ENCODE data around the gene ATN1.

The ATN1 gene

GRCh38 chr12:6981152-6982052, 53.6 kb downstream of the ATN1 start:
- no peaks in the 10 kb centered on the region for H3K4me1 ChIP-seq (ENCODE audit: control insufficient read depth, insufficient read depth, low read length)
- peaks cover 51% of the 10 kb centered on the region for H3K36me3 ChIP-seq (ENCODE audit: control insufficient read depth, insufficient read depth, low read length)
- H3K9ac ChIP-seq (ENCODE audit: low read length) = no peak overlapping the region
- H3K27me3 ChIP-seq (ENCODE audit: control insufficient read depth, insufficient read depth, low read length) = no peaks in the 10 kb centered on the region
- no peak overlapping the region for H3K27ac ChIP-seq (ENCODE audit: low read depth, low read length)
- no peak overlapping the region for H3K4me3 ChIP-seq (ENCODE audit: low read length)

GRCh38 chr12:6982532-6982931, 54.8 kb downstream of the ATN1 start:
- no peak overlapping the region for H3K27ac ChIP-seq (ENCODE audit: low read depth, low read length)
- H3K4me1 ChIP-seq (ENCODE audit: control insufficient read depth, insufficient read depth, low read length) = peaks cover 3% of the 10 kb centered on the region
- H3K9ac ChIP-seq (ENCODE audit: low read length) = no peak overlapping the region
- no peaks in the 10 kb centered on the region for H3K27me3 ChIP-seq (ENCODE audit: control insufficient read depth, insufficient read depth, low read length)
- peaks cover 42% of the 10 kb centered on the region for H3K36me3 ChIP-seq (ENCODE audit: control insufficient read depth, insufficient read depth, low read length)
- no peak overlapping the region for H3K4me3 ChIP-seq (ENCODE audit: low read length)

GRCh38 chr12:6987956-6988553, 60.3 kb downstream of the ATN1 start:
- no peaks in the 10 kb centered on the region for H3K36me3 ChIP-seq (ENCODE audit: control insufficient read depth, insufficient read depth, low read length)
- no peak overlapping the region for H3K9ac ChIP-seq (ENCODE audit: low read length)
- H3K27ac ChIP-seq (ENCODE audit: low read depth, low read length) = peak overlapping the region; percentile 86

More at GRCh38 chr12:6987956-6988553, 60.3 kb downstream of the ATN1 start:
- Histone ChIP-seq H3K4me3 (ENCODE audit: low read length) (no peak overlapping the region), H3K27me3 (ENCODE audit: control insufficient read depth, insufficient read depth, low read length) (no peaks in the 10 kb centered on the region), H3K4me1 (ENCODE audit: control insufficient read depth, insufficient read depth, low read length) (peaks cover 10% of the 10 kb centered on the region)
